ENCODE results near the gene SLC7A5.
"Not testable (repeated sequence)": the region's sequence is repeated elsewhere in the genome, so short reads cannot be mapped to it uniquely, and the experiment has no call there.

Gene SLC7A5

DNA sequence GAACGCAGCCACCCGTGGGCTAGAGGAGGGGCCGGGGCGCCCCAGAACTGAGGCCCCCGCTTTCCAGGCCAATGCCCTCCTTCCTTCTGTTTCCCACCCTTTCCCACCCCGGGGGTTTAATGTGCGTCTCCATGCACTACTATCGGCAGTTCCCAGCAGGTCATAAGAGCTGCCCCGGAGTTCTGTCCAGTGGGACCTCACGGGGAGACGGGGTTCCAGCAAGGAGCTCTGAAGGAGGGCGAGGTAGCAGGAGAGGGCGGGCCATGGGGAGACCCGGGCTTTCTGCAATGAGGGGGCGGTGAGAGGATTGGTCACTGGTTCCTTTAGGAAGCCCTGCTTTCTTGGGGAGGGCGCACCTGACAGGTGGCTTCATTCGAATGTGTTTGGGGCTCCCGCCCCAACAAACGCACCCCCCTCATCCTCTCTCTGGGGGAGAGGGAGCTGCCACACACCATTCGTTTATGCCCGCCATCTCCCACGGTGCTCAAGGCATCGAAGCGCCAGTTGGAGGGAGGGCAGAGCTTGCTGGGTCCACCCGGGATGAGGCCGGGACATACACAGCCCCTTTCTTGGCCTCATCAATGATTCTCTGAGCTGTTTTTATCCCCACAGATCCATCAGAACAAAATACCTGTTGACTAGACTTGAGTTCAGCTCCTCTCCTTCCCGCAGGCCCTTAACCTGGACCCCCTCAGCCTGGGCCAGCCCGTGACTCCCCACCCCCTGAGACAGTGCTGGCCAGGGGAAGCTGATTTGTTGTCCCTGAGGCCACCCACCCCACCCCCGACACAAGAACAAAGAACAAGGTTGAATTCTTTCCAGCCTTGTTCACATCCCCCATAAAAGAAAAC is 44.1 kb downstream of the SLC7A5 start:
- FAIRE-seq = no peak
- TF ChIP-seq POLR2AphosphoS5 (IDR thresholded peaks at IDR 0.05; ENCODE audit: low read depth, low read length) = no peak
- no peak for TF ChIP-seq POLR2A (IDR thresholded peaks at IDR 0.05; ENCODE audit: low read depth, low read length)
- TF ChIP-seq TAF1 (IDR thresholded peaks at IDR 0.05; ENCODE audit: borderline replicate concordance, low read depth, low read length) = no peak
- no peak for DNase-seq (ENCODE audit: insufficient read length)

DNA sequence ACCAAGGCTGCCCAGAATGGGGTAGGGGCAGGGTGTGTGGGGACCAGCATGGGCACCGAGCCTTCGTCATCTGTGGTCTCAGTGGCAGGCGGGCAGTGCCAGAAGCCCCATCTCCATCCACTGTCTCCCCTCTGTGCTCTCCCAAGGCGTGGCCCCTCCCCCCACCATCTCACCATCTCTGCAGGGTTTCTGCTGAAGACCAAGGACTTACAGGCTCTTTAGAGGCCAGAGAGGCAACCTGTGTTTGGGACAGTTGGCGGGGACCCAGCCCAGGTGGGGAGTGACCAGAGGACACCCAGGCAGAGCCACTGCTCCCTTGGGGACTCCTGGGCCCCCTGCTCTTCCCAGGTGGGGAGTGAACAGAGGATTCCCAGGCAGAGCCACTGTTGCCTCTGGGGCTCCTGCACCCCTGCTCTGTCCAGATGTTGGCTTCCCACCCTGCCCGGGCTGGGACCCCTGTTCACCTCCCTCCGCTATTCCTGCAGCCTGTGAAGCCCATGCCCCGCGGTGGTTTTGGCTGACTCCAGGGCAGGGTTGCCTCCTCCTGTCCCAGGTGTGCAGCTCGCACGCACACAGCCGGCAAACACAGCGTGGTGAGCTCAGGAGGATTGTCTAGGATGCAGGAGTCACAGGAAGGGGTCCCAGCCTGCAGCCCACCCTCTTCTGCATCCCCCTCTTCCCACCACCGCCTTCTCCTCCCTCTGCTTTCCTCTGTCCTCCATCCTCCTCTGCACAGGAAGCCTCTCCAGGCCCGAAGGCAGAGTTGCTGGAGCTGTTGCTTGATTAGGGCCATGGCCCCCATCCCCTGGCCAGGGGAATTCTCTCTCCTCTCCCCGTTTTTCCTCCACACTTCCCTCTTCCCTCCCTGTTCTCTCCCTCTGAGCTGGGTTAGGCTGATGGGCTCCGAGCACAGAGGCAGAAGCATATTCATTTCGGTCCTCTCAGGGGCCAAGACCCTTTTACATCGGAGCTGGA is 45.0 kb downstream of the SLC7A5 start:
- FAIRE-seq = no peak
- no peak for DNase-seq (ENCODE audit: insufficient read length)
- TF ChIP-seq TAF1 (IDR thresholded peaks at IDR 0.05; ENCODE audit: borderline replicate concordance, low read depth, low read length) = no peak

DNA sequence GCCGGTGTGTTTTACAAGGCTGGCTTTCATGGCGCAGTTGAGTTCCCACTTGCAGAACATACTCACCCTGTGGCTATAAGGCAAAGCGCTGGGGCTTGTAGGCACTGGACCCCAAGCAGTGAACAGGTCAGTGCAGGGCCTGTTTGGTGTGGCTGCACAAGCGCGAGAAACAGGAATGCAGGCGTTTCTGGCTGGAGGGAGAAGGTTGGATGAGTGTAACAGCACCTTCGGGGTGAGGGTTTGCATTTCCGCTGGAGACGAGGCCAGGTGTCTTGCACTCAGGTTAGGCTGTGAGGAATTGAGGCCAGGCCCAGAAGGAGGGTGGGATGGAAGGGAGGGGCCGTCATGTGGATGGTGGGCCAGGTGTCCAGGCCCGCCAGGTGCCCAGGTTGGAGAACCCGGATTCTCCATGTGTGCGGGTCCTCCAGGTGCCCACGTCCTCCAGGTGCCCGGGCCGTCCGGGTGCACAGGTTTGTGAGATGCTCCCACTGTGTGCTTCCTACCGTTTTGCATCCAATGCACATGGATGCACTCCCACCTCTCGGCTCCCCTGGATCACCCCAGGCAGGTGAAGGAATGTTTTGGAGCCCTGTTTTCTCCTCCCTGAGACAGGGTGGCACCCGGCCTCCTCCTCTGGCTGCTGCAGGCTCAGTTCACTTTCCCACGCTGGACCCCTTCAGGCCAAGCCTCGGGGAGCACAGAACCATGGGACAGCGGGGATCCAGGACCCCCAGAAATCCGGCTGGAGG is 46.0 kb downstream of the SLC7A5 start:
- no peak for DNase-seq (ENCODE audit: insufficient read length)
- FAIRE-seq = no peak
- TF ChIP-seq TAF1 (IDR thresholded peaks at IDR 0.05; ENCODE audit: borderline replicate concordance, low read depth, low read length) (no peak), POLR2A (IDR thresholded peaks at IDR 0.05; ENCODE audit: low read depth, low read length) (no peak), POLR2AphosphoS5 (IDR thresholded peaks at IDR 0.05; ENCODE audit: low read depth, low read length) (no peak)

DNA sequence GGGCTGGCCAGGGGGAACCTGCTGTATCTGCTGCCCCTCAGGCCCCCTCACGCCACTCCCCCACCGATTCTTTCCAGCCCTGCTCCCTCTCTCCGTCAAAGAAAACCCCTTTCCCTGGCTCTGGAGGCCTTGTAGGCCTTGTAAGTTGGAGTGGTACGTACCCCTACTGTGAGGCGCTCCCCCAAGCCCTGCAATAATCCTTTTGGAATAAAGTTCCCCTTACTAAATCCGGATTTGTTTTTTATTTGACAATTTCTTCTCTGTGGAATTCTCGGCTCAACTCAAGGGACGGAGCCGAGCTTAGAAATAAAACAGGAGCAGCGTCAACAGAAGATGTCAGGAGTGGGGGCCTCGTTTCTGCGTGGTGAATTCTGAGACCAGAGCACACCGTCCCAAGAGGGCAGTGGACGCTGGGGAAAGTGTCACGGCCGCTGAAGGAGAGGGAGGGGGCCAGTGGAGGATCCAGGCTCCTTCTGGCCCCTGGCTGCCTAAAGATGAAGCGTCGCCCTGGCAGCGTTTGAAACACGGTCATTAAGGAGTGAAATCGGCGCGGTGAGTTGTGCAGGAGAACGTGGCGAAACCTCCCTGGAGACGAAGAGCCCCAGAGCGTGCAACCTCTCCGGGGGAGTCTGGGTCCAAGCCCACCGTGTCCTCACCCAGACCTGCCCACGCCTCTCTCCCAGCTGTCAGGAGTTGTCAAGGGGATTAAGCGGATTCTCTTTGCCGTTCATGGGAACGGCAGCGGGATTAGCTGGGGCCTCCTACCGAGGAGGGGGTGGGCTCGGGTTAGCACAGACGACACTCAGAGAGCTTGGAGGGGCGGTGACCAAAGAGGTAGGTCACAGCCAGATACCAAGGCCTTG is 47.0 kb downstream of the SLC7A5 start:
- no peak for FAIRE-seq

DNA sequence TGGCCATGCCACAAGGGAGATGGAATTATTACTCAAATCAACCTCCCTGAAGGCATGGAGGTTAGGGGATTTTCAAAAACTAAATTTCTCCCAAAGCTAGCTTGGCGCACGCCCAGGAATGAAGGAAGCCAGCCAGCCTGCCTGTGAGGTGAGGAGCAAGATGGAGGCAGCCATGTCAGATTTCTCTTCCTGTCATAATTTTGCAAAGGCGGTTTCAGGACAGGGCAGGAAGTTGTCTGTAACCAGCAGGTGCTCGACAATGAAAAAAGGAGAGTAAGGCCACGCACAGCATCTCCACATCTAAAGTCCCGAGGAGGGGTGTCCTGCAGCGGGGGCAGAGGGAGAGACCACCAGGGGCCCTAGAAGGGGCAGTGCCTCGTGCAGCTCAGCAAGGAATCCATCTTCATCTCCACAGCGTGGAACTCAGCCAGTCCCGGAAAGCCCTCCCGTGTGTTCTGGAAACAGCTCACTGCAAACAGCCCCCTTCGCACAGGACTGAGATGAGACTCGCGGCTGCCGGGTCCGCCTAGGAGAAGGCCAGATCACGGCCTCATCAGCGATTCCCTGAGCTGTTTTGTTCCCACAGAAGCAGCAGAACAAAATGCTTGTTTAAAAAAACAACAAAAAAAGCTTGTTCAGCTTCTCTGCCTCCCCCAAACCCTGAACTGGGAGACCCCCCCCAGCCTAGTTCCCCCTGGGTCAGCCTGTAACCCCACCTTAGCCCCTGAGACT is 47.8 kb downstream of the SLC7A5 start:
- FAIRE-seq (no peak), DNase-seq (ENCODE audit: insufficient read length) (no peak)
- TF ChIP-seq TAF1 (IDR thresholded peaks at IDR 0.05; ENCODE audit: borderline replicate concordance, low read depth, low read length) = no peak
- TF ChIP-seq POLR2AphosphoS5 (IDR thresholded peaks at IDR 0.05; ENCODE audit: low read depth, low read length) = no peak
- TF ChIP-seq POLR2A (IDR thresholded peaks at IDR 0.05; ENCODE audit: low read depth, low read length) = no peak

More for the DNA sequence above, 47.0 kb downstream of the SLC7A5 start:
- no peak for DNase-seq (ENCODE audit: insufficient read length)
- no peak for TF ChIP-seq POLR2A (IDR thresholded peaks at IDR 0.05; ENCODE audit: low read depth, low read length)
- TF ChIP-seq TAF1 (IDR thresholded peaks at IDR 0.05; ENCODE audit: borderline replicate concordance, low read depth, low read length) = no peak
- TF ChIP-seq POLR2AphosphoS5 (IDR thresholded peaks at IDR 0.05; ENCODE audit: low read depth, low read length) = no peak

DNA sequence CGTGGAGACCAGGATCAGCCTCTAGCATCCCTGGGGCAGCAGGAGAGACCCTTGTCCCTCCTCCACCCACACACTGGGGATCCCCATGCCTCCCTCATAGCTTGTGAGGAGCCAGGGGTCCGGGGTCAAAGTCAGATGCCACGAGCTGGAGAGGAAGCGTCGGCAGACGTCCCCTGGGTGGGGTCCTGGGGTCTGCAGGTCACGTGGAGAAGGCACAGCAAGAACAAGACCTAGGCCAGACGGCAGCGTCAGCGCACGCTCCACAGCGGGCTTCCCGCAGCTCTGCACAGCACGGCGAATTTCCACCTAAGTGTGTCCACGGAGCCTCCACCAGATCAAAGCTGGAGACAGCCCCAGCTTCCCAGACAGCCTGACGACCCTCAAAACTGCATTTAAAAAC is 49.3 kb downstream of the SLC7A5 start:
- FAIRE-seq = no peak
- TF ChIP-seq POLR2AphosphoS5 (IDR thresholded peaks at IDR 0.05; ENCODE audit: low read depth, low read length) (no peak), TAF1 (IDR thresholded peaks at IDR 0.05; ENCODE audit: borderline replicate concordance, low read depth, low read length) (no peak), POLR2A (IDR thresholded peaks at IDR 0.05; ENCODE audit: low read depth, low read length) (no peak)

DNA sequence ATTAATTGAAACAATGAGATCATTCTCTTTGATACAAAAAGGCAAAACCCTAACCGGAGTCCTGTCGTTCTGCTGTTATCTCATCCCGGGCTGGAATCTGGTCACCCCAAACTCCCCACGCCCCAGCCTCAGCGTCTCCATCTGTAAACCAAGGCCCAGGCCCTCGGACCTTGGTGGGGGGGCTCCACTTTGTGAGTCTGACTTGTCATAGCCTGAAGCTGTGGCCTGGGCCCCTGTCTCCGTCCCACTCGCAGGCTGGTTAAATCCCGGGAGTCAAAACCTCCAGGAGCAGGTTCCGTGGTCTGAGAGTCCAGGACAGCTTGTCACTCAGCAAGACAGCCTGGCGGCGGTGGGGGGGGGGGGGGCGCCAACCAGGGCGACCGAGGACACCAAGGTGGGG is 50.0 kb downstream of the SLC7A5 start:
- FAIRE-seq = no peak
- DNase-seq (ENCODE audit: insufficient read length) = no peak
- TF ChIP-seq POLR2A (IDR thresholded peaks at IDR 0.05; ENCODE audit: low read depth, low read length) (no peak), POLR2AphosphoS5 (IDR thresholded peaks at IDR 0.05; ENCODE audit: low read depth, low read length) (no peak), TAF1 (IDR thresholded peaks at IDR 0.05; ENCODE audit: borderline replicate concordance, low read depth, low read length) (no peak)

More for the DNA sequence above, 49.3 kb downstream of the SLC7A5 start:
- no peak for DNase-seq (ENCODE audit: insufficient read length)

DNA sequence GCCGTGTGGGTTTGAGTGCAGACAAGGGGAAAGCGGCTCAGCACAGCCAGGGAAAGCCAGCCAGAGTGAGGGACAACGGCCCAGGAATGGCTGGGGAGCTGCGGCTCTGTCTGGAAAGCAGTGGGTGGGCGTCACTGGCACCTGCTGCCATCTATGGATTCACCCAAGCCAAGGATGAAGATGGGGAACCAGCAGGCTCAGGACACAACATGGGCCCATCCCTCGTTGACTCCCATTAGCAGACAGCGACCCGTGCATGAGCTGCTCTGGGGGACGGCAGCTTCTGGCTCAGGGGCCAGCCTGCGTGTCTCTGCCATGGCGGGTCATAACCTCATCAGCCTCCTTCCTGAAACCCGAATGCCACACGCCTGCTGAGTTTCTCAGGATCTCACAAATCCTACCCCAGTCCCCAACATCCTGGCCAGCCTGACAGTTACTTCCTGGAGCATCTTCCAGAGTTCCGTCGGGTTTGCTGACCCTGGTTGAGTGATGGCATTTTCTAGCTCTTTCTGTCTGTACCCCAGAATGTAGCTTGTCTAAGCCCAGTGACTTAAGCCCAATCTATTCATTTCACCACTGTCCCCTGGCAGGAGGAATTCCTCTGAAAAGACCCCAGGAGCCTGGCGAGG is 50.7 kb downstream of the SLC7A5 start:
- TF ChIP-seq POLR2A (IDR thresholded peaks at IDR 0.05; ENCODE audit: low read depth, low read length) = no peak
- no peak for TF ChIP-seq POLR2AphosphoS5 (IDR thresholded peaks at IDR 0.05; ENCODE audit: low read depth, low read length)
- TF ChIP-seq TAF1 (IDR thresholded peaks at IDR 0.05; ENCODE audit: borderline replicate concordance, low read depth, low read length) = no peak
- DNase-seq (ENCODE audit: insufficient read length) (no peak), FAIRE-seq (no peak)

DNA sequence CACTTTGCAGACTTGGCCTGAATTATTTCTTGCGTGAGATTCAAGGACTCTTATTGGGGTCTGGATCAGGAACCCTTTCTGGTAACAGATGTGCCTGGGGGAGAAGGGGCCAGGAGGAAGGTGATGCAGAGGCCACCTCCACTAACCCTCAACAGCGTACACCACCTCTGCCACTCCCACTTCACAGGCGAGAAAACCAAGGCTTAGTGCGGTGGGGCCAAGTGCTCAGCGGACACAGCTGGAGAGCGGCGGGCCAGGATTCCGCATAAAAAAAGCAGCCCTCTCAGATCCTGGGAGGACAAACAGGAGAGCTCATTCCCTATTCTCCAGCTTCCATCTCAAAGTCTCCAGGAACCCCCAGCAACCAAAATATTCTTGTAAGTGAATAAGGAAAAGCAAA is 51.4 kb downstream of the SLC7A5 start:
- no peak for FAIRE-seq

DNA sequence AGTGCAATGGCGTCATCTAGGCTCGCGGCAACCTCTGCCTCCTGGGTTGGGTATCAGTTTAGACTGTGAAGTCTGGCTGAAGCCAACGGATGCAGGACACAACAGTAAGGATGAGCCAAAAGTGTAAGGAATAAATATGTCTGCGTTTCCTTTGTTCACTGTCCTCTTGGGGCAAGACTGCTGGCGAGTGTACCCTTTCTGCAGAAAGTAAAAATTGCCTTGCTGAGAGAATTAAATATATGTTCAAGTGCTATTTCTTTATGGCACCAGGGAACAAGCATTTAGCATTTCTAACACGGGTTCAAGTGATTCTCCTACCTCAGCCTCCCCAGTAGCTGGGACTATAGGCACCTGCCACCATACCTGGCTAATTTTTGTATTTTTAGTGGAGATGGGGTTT is 51.9 kb downstream of the SLC7A5 start:
- FAIRE-seq; DNase-seq (ENCODE audit: insufficient read length): not testable (repeated sequence)

More for the DNA sequence above, 51.4 kb downstream of the SLC7A5 start:
- no peak for TF ChIP-seq POLR2AphosphoS5 (IDR thresholded peaks at IDR 0.05; ENCODE audit: low read depth, low read length)
- DNase-seq (ENCODE audit: insufficient read length) = no peak

Measured in GM12892 (cell line).